Measurements from ENCODE around the gene OR6V1. TPM values are rescaled to one million over a fixed set of nuclear protein-coding genes. Genes with fewer than 3 reads are reported as not detected.

Gene OR6V1
- total RNA-seq, 1 experiment from 2014 or later = not detected

DNA sequence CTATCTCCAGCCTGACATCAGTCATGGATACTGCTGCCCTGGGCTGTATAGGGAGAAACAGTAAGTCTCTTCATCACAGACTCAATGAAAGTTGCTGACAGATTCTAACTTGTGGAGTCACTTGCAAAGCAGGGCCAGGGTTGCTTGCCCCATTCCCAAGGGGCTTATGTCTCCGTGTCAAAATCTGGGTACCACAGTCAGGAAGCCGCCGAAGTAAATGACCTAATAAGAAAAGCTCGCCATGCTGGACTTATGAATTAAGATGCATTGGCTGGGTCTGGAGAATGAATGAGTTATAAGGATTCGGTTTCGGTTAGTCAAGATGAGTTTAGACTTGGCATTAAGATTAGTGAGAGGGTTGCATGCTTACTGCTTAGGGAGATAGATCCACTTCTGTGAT, 10.8 kb upstream of the OR6V1 start:
- H3K27me3 Mint-ChIP-seq (ENCODE audit: low read depth) = no peaks in the 10 kb centered on the region
- ATAC-seq = no peak
- TF ChIP-seq, protein P1, sequence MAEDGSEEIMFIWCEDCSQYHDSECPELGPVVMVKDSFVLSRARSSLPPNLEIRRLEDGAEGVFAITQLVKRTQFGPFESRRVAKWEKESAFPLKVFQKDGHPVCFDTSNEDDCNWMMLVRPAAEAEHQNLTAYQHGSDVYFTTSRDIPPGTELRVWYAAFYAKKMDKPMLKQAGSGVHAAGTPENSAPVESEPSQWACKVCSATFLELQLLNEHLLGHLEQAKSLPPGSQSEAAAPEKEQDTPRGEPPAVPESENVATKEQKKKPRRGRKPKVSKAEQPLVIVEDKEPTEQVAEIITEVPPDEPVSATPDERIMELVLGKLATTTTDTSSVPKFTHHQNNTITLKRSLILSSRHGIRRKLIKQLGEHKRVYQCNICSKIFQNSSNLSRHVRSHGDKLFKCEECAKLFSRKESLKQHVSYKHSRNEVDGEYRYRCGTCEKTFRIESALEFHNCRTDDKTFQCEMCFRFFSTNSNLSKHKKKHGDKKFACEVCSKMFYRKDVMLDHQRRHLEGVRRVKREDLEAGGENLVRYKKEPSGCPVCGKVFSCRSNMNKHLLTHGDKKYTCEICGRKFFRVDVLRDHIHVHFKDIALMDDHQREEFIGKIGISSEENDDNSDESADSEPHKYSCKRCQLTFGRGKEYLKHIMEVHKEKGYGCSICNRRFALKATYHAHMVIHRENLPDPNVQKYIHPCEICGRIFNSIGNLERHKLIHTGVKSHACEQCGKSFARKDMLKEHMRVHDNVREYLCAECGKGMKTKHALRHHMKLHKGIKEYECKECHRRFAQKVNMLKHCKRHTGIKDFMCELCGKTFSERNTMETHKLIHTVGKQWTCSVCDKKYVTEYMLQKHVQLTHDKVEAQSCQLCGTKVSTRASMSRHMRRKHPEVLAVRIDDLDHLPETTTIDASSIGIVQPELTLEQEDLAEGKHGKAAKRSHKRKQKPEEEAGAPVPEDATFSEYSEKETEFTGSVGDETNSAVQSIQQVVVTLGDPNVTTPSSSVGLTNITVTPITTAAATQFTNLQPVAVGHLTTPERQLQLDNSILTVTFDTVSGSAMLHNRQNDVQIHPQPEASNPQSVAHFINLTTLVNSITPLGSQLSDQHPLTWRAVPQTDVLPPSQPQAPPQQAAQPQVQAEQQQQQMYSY (CRISPR knock-in tag; IDR thresholded peaks at IDR 0.05) = no peak
- TF ChIP-seq SP1 (CRISPR knock-in tag; conservative IDR thresholded peaks at IDR 0.05) (no peak), ELF4 (CRISPR knock-in tag; IDR thresholded peaks at IDR 0.05; ENCODE audit: low read depth) (no peak), CDX4 (CRISPR knock-in tag; IDR thresholded peaks at IDR 0.05; ENCODE audit: borderline replicate concordance) (no peak), ZNF671 (CRISPR knock-in tag; IDR thresholded peaks at IDR 0.05) (no peak), SOX15 (CRISPR knock-in tag; IDR thresholded peaks at IDR 0.05) (no peak), ZNF396 (CRISPR knock-in tag; IDR thresholded peaks at IDR 0.05; ENCODE audit: borderline replicate concordance) (no peak), FOXP1 (CRISPR knock-in tag; IDR thresholded peaks at IDR 0.05; ENCODE audit: borderline replicate concordance) (no peak), TP53 (CRISPR knock-in tag; IDR thresholded peaks at IDR 0.05) (no peak), TEAD1 (CRISPR knock-in tag; IDR thresholded peaks at IDR 0.05) (no peak), HMGXB4 (CRISPR knock-in tag; IDR thresholded peaks at IDR 0.05) (no peak), GTF2I (CRISPR knock-in tag; conservative IDR thresholded peaks at IDR 0.05) (no peak), JUN (CRISPR knock-in tag; IDR thresholded peaks at IDR 0.05) (no peak), OVOL2 (CRISPR knock-in tag; IDR thresholded peaks at IDR 0.05; ENCODE audit: borderline replicate concordance) (no peak), RELA (CRISPR knock-in tag; IDR thresholded peaks at IDR 0.05; ENCODE audit: borderline replicate concordance) (no peak)
- TF ChIP-seq, protein P2, sequence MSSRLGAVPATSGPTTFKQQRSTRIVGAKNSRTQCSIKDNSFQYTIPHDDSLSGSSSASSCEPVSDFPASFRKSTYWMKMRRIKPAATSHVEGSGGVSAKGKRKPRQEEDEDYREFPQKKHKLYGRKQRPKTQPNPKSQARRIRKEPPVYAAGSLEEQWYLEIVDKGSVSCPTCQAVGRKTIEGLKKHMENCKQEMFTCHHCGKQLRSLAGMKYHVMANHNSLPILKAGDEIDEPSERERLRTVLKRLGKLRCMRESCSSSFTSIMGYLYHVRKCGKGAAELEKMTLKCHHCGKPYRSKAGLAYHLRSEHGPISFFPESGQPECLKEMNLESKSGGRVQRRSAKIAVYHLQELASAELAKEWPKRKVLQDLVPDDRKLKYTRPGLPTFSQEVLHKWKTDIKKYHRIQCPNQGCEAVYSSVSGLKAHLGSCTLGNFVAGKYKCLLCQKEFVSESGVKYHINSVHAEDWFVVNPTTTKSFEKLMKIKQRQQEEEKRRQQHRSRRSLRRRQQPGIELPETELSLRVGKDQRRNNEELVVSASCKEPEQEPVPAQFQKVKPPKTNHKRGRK (CRISPR knock-in tag; IDR thresholded peaks at IDR 0.05; ENCODE audit: borderline replicate concordance) = no peak
- TF ChIP-seq, protein P3, sequence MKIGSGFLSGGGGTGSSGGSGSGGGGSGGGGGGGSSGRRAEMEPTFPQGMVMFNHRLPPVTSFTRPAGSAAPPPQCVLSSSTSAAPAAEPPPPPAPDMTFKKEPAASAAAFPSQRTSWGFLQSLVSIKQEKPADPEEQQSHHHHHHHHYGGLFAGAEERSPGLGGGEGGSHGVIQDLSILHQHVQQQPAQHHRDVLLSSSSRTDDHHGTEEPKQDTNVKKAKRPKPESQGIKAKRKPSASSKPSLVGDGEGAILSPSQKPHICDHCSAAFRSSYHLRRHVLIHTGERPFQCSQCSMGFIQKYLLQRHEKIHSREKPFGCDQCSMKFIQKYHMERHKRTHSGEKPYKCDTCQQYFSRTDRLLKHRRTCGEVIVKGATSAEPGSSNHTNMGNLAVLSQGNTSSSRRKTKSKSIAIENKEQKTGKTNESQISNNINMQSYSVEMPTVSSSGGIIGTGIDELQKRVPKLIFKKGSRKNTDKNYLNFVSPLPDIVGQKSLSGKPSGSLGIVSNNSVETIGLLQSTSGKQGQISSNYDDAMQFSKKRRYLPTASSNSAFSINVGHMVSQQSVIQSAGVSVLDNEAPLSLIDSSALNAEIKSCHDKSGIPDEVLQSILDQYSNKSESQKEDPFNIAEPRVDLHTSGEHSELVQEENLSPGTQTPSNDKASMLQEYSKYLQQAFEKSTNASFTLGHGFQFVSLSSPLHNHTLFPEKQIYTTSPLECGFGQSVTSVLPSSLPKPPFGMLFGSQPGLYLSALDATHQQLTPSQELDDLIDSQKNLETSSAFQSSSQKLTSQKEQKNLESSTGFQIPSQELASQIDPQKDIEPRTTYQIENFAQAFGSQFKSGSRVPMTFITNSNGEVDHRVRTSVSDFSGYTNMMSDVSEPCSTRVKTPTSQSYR (CRISPR knock-in tag; IDR thresholded peaks at IDR 0.05) = no peak
- TF ChIP-seq, protein P4, sequence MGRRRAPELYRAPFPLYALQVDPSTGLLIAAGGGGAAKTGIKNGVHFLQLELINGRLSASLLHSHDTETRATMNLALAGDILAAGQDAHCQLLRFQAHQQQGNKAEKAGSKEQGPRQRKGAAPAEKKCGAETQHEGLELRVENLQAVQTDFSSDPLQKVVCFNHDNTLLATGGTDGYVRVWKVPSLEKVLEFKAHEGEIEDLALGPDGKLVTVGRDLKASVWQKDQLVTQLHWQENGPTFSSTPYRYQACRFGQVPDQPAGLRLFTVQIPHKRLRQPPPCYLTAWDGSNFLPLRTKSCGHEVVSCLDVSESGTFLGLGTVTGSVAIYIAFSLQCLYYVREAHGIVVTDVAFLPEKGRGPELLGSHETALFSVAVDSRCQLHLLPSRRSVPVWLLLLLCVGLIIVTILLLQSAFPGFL (CRISPR knock-in tag; IDR thresholded peaks at IDR 0.05; ENCODE audit: borderline replicate concordance) = no peak

More for the DNA sequence above, 10.8 kb upstream of the OR6V1 start:
- CTCF ChIA-PET = interaction anchor here (0.6 to 1.9 kb wide), 2 partner anchors 33 to 174 kb away, joined by 4 to 6 read pairs; no protein-coding TSS in a partner anchor
- H3K36me3 Mint-ChIP-seq = no peaks in the 10 kb centered on the region
- H3K4me3 Mint-ChIP-seq = no peak overlapping the region
- DNase-seq (ENCODE audit: low spot score) = no peak
- H3K9me3 Mint-ChIP-seq = no peaks in the 10 kb centered on the region
- POLR2A ChIA-PET = no interaction called here
- no peak overlapping the region for H3K27ac Mint-ChIP-seq
- no peaks in the 10 kb centered on the region for H3K4me1 Mint-ChIP-seq
